Brain pericyte (primary cell): ENCODE data around the gene KCNE3.
"Not testable (repeated sequence)": the region's sequence is repeated elsewhere in the genome, so short reads cannot be mapped to it uniquely, and the experiment has no call there.

ENCODE experiments used
- DNase-seq: peaks from one replicate; pipeline ENCODE4 v3.0.0-alpha.2; 2012; ENCODE audit warnings: low read depth, low spot score

KCNE3 gene

GRCh38 chr11:74443071-74443864 lies 24.1 kb downstream of the KCNE3 start:
- no peak for DNase-seq

DNA sequence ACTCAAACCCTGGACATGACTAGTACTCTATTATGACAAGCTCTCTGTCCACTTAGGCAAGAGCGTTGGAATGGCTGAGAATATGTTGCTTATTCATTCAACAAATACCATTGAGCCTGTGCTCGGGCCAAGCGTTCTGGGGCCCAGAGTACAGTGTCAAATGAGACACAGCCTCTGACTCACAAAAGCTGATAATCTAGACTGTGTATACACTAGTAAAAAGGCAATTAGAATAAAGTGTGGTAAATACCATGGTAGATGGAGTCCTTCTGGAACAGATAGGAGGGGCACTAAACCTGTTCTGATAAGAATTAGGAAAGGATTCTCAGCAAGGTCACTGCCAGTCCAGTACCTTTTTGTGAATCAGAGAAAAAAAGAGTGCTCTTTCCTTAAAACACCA lies 24.7 kb downstream of the KCNE3 start:
- DNase-seq: no peak

GRCh38 chr11:74438681-74439080 lies 28.7 kb downstream of the KCNE3 start:
- no peak for DNase-seq

GRCh38 chr11:74437441-74438042 lies 29.8 kb downstream of the KCNE3 start:
- DNase-seq: no peak

GRCh38 chr11:74434528-74434927 lies 32.8 kb downstream of the KCNE3 start:
- DNase-seq: no peak

DNA sequence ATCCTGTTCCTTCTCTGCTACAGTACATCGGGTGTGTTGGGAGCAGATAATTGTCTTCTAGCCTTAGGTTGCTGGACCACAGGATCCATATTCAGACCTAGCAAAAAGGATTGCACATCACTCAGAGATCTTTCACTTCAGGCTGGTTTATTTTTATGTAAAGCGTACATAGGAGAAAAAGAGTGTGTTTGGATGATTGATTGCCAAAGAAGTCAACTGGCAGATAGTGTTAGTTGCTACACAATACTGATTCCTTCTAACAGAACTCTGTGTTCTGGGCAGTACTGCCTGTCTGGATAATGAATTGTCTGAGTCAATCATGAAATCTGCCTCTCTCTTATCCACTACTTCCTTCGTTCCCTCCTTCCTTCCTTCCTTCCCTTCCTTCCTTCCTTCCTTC lies 38.1 kb downstream of the KCNE3 start:
- no peak for DNase-seq

DNA sequence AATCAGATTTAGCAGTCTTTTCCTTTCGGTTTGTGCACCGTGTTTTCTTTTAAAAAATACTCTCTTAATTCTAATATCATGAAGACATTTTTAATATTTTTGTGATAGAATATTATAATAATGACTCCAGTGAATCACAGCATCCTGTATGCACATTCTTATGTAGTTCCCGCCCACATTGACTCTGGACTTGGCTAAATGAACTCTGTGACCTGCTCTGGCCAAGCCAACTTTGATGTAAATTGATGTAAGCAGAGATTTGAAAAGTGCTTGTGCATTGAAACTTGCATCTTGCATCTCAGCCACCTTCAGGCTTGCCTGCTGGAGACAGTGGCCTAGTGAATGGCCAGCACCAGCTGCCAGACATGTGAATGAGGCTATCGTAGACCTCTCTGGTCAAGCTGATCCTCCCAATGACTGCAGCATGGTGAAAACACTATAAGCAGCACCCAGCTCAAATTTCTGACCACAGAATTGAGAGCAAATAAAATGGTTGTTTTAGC lies 39.9 kb downstream of the KCNE3 start:
- DNase-seq: no peak

- no peak for DNase-seq
Observed at GRCh38 chr11:74425100-74425499, 42.2 kb downstream of the KCNE3 start.

DNA sequence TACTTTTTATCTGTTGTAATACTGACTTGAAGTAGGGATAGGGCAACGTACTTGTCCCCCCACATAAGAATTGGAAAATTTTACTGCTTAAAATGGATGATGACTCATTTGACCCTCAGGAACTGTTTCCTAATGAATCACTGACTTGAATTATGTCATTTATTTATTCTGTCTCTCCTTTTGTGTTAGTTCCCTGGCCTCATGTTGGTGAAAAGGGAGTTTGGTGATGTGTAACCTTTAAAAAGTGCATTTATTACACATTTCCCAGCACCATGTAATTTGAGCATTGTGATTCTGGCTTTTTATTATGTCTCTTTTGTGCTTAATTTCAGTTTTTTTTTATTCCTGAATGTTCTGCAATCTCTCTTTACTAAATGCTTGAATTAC lies 48.8 kb downstream of the KCNE3 start:
- DNase-seq: peak; percentile 68

GRCh38 chr11:74417860-74418508 lies 49.4 kb downstream of the KCNE3 start:
- no peak for DNase-seq

- no peak for DNase-seq
Observed at GRCh38 chr11:74417379-74417804, 50.0 kb downstream of the KCNE3 start.

- DNase-seq: not testable (repeated sequence)
Observed at GRCh38 chr11:74416974-74417373, 50.4 kb downstream of the KCNE3 start.

GRCh38 chr11:74412733-74413359 lies 54.5 kb downstream of the KCNE3 start:
- DNase-seq: no peak

- DNase-seq: no peak
Observed at GRCh38 chr11:74412321-74412720, 55.0 kb downstream of the KCNE3 start.

DNA sequence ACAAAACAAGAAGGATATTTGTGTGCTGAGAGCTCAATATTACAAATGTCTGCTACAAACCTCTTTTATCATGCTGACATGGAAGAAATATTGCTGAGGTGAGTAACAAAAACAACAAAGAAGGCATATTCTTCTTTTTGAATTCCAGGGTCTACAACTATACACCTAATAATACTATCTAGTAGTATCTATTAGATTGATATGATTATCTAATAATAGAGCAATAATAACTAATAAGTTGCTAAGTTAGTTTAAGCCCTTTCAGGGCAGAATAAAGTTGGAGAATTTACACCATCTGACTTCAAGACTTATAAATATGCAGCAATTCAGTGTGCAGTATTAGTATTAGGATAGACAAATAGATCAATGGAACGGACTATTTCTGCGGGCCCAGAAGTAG lies 57.7 kb downstream of the KCNE3 start:
- DNase-seq: no peak
